Measurements from ENCODE around the gene PFKFB4.

DNA sequence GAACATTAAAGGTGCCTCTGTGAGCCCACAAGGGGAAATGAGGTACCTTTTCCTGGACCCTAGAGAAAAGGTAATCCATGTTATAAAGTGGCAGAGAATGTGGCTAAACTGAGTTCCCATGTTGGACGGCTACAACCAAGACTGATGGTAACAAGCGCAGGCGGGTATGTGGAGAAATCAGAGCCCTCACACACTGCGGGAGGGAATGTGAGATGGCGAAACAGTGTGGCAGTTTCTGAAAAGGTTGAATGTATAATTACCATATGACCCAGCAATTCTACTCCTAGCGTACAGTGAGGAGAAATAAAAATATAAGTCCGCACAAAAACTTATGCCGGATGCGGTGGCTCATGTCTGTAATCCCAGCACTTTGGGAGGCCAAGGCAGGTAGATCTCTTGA is 28.6 kb downstream of the PFKFB4 start:
- TF ChIP-seq REST (IDR thresholded peaks at IDR 0.05; ENCODE audit: insufficient replicate concordance, low read depth), result no peak
- TF ChIP-seq, protein P1, sequence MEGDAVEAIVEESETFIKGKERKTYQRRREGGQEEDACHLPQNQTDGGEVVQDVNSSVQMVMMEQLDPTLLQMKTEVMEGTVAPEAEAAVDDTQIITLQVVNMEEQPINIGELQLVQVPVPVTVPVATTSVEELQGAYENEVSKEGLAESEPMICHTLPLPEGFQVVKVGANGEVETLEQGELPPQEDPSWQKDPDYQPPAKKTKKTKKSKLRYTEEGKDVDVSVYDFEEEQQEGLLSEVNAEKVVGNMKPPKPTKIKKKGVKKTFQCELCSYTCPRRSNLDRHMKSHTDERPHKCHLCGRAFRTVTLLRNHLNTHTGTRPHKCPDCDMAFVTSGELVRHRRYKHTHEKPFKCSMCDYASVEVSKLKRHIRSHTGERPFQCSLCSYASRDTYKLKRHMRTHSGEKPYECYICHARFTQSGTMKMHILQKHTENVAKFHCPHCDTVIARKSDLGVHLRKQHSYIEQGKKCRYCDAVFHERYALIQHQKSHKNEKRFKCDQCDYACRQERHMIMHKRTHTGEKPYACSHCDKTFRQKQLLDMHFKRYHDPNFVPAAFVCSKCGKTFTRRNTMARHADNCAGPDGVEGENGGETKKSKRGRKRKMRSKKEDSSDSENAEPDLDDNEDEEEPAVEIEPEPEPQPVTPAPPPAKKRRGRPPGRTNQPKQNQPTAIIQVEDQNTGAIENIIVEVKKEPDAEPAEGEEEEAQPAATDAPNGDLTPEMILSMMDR (IDR thresholded peaks at IDR 0.05; ENCODE audit: insufficient read depth, low read length), result no peak
- no peak for TF ChIP-seq POLR2AphosphoS5 (IDR thresholded peaks at IDR 0.05; ENCODE audit: low read depth)
- TF ChIP-seq SPI1 (IDR thresholded peaks at IDR 0.05; ENCODE audit: borderline replicate concordance, low read depth), result no peak
